ENCODE measurements around the gene SORCS2.

GRCh38 chr4:7657545-7658297 lies 465.4 kb downstream of the SORCS2 start:
- no peak for TF ChIP-seq EZH2 (IDR thresholded peaks at IDR 0.05; ENCODE audit: low read length)
- TF ChIP-seq, protein P1, sequence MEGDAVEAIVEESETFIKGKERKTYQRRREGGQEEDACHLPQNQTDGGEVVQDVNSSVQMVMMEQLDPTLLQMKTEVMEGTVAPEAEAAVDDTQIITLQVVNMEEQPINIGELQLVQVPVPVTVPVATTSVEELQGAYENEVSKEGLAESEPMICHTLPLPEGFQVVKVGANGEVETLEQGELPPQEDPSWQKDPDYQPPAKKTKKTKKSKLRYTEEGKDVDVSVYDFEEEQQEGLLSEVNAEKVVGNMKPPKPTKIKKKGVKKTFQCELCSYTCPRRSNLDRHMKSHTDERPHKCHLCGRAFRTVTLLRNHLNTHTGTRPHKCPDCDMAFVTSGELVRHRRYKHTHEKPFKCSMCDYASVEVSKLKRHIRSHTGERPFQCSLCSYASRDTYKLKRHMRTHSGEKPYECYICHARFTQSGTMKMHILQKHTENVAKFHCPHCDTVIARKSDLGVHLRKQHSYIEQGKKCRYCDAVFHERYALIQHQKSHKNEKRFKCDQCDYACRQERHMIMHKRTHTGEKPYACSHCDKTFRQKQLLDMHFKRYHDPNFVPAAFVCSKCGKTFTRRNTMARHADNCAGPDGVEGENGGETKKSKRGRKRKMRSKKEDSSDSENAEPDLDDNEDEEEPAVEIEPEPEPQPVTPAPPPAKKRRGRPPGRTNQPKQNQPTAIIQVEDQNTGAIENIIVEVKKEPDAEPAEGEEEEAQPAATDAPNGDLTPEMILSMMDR (optimal IDR thresholded peaks at IDR 0.05 in 1 of 3, IDR thresholded peaks at IDR 0.05 in 1 of 3, conservative IDR thresholded peaks at IDR 0.05 in 1 of 3; ENCODE audit: extremely low read depth in 1 of 3, insufficient read depth in 2 of 3, low read length in 3 of 3): no peak

Data from keratinocyte (primary cell).